ENCODE data around the gene GPC6.

The GPC6 gene

DNA sequence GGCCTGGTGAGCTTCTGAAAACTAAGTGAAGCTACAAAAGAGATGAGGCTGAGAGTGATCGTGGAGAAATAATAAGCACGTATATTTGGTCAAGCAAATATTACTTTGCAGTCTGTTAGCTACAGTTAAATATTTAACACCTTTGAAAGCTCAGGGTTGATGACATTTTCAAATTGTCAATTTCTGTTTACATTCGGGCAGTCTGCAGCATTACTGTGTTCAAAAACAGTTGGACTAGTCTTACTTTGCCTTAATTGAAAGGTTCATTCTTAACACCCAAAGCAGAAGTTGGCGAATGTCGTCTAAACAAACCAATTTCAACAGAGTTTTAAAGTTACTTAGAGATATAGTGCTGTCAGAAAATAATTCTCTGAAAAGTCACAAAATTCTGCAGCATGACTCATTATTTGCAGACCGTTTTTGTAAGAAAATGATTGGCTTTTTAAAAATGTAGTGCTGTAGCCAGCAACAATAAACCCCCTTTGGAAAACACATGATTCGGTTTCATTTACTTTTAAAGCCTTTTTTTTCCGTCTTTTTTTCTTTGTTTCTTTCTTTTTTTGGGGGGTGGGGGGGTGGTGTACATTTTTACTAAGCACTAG lies 549.0 kb downstream of the GPC6 start:
- no peak for DNase-seq (ENCODE audit: low spot score)

DNA sequence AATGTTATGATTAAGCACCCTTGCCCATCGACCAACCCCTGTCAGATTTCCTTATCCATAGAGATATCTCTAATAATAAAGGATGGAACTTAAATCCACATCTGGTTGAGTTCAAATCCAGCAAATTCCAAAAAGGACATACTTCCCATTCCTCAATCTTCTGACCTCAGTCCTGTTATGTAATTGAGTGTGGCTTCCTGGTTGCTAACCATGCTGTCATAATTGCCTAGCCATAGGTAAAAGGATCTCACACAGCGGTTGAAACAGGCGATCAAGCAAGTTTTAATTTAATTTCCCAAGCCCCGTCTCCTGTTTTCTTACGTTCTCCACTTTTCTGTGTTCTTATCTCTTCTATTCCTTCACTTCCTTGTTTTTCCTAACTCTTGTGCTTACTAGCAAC lies 550.3 kb downstream of the GPC6 start:
- DNase-seq (ENCODE audit: low spot score) = no peak

DNA sequence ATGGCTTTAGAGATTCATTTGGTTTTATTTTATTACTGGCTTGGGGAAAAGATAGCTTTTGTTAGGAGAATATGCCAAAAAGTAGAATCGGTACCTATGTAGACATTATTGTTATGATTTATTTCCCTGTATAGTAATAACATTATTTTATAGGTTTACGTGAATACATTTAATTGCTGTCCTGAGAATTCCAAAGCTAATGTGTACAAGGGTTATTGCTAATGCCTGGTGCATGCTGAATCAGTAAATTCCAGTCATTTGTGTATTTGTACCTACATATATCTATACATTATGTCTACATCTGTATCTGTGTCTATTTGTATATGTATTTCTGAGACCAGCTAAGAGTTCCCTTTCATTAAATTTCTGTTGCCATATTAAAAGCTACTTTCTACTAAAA lies 550.9 kb downstream of the GPC6 start:
- no peak for DNase-seq (ENCODE audit: low spot score)

DNA sequence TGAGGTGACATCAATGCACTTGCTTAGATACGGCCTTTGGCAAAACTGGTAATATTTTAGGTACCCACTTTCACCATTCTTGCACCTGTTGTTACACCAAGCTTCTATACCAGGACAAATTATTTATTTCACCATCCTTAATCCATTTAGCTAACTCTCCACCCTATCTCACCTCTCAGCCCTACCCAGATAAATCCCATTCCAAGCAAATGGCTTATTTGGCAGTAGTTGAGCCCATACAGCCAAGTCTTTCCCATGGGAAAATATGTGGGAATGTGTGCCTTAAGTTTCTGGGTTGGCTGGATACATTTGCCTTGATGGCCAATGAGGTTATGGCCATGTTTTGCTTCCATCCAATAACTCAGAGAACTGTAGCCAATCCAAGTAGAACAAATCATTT lies 551.9 kb downstream of the GPC6 start:
- DNase-seq (ENCODE audit: low spot score) = no peak

DNA sequence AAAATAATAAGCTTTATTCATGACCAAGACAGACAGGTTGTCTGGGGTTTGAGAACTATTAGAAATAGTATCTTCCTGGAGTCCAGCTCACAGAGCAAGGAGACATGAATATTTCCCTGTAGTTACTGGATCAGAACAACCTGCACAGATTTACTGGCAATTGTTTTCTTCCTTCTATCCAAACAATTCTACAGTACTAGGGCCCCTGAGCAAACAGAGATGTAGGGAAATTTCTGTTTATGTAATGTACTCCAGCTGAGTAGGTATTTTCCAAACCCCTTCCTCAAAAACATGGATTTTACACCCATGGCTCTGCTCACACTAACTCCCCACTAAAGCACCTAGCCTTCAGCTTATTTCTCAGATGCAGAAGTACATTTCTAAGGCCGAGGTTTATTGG lies 557.6 kb downstream of the GPC6 start:
- no peak for DNase-seq (ENCODE audit: low spot score)

DNA sequence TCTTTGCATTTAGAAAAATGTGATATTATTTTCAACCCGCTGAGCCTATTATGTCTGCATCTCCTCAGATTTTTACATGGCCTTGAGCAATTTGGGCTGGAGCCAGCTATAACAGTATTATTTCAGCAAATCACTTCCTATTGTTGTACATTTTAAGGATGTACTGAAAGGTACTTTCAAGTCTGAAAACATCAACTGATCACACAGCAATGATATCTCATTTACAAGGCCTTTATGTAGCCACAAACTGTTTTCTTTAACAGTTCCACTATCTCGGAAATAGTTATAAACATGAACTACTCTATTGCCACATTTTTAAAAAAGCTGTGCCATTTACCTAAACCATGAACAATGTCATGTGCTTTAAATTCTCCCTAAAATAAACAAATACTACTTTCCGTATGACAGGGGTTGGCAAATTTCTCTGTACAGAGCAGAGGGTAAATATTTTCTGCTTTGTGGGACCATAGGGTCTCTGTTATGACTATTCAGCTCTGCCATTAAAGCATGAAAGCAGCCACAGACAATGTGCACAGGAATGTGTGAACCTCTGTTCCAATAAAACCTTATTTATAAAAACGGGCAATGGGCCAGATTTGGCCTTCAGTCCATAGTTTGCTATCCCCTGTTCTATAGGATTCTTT lies 560.4 kb downstream of the GPC6 start:
- no peak for DNase-seq (ENCODE audit: low spot score)

DNA sequence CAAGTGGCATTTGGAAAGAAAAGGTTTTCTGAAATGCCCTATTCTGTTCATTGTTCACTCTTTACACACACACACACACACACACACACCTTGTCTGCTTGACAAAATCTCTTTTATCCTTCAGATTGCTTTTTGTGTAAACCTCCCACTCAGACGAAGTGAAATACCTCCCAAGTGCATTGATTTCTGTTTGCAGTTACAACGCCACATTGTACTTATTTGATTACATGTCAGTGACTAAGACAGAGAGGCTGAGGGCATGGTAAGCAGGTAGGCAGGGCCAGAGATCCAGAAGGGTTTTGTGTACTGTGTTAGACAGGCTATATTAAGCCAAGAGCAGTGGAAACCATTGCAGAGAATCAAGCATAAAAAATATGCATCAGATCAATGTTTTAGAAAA lies 561.8 kb downstream of the GPC6 start:
- no peak for DNase-seq (ENCODE audit: low spot score)

DNA sequence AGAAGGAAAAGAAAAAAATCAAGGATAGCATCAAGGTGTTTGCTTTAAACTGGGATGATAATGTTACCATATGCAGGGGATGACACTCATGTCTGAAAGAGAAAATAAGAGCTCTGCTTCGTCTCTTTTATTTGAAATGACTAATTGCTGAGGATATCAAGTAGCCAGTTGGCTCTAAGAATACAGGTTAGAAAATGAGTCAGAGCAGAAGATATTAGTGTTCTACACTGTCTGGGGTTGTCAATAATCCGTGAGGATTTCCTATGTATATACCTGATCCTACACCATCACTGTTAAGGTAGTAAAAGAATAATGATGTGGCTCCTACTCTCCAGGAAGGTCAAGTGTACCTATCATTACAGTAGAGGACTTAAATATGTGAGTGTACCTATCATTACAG lies 562.5 kb downstream of the GPC6 start:
- DNase-seq (ENCODE audit: low spot score) = no peak

DNA sequence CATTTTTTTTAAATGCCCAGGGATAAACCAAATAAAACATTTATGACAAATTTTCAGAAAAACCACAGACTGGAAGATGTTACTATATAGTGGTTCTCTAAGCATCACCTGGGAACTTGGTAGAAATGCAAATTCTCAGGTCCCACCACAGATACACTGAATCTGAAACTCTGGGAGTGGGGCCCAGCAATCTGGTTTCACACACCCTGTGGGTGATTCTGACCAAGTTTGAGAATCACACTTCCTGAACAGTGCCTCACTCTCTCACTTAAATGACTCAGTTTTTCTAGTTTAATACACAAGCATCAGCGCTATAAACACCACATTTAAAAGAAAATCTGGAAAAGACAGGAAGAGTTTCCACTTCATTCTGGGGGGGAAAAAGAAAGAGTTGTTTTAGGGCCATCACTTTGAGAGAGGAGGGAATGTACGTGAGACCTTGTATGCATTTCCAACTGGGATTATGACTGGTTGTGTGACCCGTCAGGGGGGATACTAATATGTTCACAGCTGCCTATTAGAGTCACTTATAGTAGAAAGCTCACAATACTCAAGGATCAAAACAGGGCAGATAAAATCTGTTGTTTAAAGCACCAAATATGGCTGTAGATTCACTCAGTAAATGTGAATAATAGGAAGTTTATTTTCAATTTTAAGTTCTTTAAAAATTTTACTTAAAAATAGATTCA lies 567.7 kb downstream of the GPC6 start:
- DNase-seq (ENCODE audit: low spot score) = no peak

DNA sequence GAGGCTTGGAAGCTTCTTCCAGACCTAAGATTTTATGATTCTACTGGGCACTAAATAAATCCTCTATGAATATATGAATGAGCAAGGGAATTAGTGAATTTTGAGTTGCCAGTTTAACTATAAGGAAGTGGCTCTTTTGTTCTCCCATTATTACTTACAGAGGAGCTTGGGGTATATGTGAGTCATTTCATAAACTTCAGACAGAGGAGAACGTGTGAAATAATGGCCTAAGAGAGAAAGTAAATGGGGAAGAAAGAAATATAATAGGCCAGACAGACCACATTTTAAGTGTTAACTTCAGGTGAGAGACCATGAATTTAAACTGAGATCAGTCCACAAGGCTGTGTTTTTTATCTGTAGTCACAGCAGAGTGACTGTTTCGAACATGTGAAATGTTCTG lies 570.9 kb downstream of the GPC6 start:
- DNase-seq (ENCODE audit: low spot score) = no peak

DNA sequence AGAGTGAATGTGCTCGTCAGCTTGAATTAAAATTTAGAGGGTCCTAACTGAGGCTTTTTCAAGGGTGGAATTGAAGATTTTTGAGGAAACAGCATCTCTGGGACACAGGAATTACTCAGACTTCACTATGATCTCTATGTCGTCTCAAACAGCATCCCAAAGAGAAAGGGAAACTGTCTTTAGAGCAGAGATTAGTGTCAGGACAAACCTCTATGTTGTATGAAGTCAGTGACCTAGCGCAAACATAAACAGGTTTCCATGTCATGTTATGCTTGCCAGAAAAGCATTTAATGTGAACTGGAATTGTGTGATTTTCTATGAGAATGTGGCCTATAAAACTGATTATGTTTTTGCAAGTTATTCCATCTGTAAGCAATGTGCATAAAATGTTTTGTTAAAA lies 573.7 kb downstream of the GPC6 start:
- DNase-seq (ENCODE audit: low spot score) = no peak

DNA sequence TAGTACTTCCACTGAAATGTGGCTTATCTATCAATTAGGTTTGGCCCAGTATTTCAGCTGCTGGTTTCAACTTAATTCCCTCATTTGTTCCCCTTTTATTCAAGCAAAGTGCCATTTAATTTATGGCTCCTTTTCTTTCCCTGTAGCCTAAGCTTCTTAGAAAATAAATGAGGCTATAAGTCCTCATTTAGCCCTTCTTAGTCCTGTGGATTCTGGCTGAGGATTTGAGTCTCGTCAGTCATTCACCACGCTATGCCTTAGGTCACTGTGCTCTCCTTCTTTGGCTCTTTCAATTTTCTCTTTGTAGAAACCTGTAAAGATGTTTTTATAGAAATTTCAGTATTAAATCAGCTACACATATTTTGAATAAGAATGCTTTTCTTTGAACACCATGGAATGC lies 579.1 kb downstream of the GPC6 start:
- no peak for DNase-seq (ENCODE audit: low spot score)

DNA sequence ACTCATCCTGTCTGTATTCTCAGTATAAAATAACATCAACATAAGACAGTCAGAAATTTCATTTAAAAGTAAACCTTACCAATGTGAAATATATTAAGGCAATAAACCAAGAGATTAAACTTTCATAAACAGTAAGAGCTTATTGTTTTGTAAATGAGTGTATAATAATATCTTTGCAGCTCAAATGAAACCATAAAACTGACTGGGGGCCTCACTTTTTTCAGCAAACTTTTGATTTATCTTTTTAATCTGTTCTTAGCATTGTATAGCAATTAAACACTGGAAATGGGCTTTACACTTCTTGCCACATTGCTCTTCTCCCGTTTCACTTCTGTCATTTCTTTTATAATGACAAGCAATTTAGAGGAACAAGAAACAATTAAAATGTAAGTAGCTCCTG lies 580.3 kb downstream of the GPC6 start:
- no peak for DNase-seq (ENCODE audit: low spot score)

DNA sequence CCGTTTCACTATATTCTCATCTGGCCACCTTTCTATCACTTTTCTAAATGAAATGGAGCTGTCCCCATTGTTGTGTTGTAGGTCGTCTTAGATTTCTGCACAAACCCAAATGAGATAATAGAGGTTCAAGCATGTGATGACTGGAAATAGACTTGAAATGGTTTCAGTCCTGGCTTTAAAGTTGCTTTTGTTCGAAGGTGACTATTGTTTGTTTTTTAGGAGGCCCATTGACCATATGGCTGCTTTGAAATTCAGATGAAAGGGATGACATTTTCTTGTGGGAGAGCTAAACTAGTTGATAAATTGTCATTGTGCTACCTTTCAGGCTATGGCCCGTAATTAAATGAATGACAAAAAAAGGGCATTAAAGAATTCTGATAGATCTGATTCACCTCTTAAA lies 583.7 kb downstream of the GPC6 start:
- no peak for DNase-seq (ENCODE audit: low spot score)

DNA sequence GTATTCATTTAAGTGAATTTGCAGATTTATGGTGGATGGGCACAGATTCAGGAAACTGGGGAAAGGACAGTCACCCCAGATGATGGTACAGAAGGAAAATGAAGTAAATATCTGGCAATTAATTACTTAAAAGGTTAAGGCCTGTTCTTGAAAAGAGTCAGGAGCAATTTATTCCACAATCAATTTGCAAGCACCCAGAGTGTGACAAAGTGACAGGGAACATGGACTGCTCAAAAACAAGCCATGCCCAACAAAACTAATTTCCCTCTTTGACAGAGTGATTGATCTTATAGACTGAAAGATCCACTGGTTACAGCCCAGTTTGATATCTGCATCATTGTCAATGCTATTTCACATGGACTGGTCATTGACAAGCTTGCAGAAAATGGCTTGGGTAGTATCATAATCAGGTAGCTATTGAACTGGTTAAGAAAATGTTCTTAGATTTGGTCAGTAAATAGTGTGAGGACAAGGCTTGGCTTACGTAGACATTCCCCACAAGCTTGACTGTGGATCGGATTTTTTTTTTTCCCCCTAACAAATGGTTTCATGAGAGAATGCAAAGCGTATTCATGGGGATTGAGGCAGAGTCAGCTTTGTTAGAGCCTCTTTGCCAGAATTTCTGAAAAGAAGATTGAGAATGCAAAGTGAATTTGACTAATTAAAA lies 584.6 kb downstream of the GPC6 start:
- DNase-seq (ENCODE audit: low spot score) = no peak

DNA sequence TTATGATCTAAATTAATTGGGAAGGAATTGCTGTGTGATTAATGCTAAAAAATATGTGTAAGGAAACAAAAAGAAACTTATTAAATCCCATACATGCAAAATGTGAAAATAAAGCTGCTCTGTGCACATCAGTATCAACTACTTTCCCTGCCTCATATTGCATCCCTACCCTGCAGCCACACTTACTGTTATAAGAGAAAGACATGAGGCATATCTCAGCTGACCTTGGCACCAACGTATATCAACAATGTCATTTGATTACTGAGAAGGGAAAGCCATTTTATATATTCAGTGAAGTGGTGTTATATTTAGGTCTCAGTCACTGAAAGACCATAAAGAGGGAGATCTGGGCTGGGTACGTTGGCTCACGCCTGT lies 585.1 kb downstream of the GPC6 start:
- no peak for DNase-seq (ENCODE audit: low spot score)

DNA sequence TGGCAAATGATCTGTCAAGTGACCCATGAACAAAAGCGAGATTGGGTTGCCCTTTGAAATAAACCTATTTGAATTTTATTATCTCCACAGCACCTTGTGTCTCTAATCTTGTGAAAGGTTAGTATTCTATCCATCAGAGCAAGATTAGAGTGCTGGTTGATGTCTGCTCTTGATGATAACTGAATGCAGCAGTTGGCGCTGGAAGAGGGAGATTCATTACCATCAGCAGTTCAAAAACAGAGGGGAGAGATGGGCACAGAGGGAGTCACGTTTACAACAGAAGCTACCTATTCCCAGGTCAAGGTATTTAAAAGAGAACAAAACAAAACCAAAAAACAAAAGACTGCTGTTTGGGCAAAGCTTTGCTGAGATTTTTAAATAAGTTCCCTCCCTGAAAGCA lies 588.1 kb downstream of the GPC6 start:
- no peak for DNase-seq (ENCODE audit: low spot score)

DNA sequence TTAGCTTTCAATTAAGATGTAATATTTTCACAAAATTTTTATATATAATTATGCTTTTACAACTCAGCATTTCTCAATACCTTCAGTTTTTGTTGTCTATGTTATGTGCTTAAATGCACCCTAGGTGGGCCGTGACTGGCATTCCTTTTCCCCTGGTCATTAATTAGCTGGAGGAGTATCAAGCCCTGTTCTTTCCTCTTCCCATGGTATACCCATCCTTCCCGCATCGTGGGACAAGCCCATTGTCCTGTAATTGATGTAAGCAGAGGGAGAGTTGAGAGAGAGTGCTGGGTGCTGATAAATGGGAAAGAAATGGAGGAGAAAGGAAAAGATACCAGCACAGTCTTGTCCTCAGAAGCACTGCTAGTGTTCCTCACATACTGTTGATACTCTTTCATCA lies 591.7 kb downstream of the GPC6 start:
- no peak for DNase-seq (ENCODE audit: low spot score)

DNA sequence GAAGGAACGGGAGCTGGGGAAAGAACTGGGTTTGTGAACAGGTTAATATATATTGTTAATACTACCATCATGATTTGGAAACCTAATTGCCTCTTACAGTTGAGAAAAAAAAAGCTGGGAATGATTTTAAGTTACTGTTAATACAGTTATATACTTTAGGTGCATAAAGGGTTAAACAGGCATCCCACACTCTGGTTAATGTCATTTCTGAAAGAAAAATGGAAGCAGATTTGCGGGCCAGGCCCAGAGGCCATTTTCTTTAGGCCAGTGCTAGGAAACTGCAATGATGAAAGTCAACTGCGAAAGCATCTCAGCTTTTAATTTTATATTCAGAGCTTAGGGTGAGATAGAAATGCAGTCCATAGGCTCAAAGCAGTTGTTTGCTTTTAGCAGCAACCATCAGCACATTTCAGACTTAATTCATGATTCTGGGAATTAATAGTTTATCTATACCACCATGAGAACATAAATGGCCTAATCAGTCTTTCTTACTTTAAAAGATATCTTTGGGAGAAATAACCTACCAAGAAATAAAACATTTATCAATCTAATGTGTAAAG lies 592.8 kb downstream of the GPC6 start:
- DNase-seq (ENCODE audit: low spot score) = no peak

DNA sequence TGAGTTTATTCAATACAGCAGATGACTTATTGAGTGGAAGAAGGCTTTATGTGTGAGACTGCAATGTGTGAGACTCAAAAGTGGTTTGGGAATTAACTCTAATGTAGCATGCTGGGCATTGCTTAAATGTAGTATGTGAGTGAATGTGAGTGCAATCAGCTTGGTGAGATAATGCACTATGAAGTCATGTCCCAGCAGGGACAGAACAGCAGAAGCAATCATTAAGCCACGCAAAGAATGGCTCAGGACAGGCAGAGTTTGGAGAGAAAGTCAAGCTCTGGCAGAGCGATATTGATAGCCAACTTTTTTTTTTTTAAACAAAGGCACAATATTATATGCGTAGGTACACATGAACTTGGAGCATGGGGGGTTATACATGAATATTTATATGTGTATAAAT lies 597.7 kb downstream of the GPC6 start:
- no peak for DNase-seq (ENCODE audit: low spot score)

DNA sequence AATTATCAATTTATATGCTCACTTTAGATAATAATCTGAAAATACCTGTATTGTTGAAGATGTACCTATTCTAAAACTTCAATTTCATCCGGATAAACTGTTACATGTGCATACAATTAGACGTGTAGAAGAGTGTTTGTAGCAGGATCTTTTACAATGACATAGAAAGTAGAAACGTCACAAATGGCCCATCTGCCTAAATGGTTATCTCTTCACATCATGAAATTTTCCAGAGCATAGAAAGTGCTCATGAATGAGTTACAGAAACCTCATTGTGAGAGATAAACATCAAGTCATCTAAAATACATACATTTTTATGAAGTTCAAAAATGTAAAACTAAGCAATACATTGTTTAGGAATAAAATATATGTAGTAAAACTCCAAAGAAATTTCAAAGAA lies 607.4 kb downstream of the GPC6 start:
- DNase-seq (ENCODE audit: low spot score) = no peak

DNA sequence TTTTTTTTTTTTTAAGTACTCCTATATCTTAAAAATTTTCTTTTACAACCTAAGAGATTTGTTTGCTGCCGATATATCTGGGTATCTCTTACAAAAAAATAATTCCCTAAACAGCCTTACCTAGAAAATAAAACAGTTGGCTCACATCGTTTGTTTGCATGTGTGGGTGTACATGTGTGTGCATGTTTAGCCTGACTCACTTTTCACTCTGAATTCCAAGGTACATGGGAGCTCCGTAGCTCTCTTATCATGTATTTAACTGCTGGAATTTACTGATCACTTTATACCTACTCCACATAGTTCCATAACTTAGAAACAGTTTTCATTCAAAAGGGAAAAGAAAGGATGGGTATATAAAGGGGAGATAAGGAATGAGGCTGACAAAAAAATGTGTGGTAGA lies 616.5 kb downstream of the GPC6 start:
- no peak for DNase-seq (ENCODE audit: low spot score)

DNA sequence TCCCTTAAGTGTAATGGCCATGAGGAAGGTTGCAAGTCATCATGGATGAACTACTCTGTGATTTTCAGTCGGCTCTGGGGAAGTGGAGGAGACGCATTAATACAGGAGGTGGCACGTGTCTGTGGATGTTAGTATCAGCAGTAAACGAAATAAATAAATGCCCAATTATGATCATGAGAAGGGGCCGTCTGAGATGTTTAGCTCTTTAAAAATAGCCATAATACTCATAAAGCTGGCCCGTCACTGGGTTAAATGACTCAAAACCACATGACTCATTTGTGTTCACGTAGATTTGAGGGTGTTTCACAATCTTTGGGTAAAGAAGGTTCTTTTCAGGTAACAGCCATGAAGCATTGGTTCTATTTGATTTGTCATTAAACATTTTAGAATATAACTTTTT lies 620.6 kb downstream of the GPC6 start:
- no peak for DNase-seq (ENCODE audit: low spot score)

All from kidney capillary endothelial cell (primary cell).